ENCODE measurements around the gene PNPLA1.

Gene PNPLA1

GRCh38 chr6:36246506-36247268, 23.2 kb upstream of the PNPLA1 start:
- no peak for DNase-seq (ENCODE audit: low read depth)

- no peak for DNase-seq (ENCODE audit: low read depth)
These were observed 22.2 kb upstream of the PNPLA1 start for GRCh38 chr6:36247693-36248092.

GRCh38 chr6:36248980-36249379, 20.9 kb upstream of the PNPLA1 start:
- no peak for DNase-seq (ENCODE audit: low read depth)

GRCh38 chr6:36249536-36249935, 20.3 kb upstream of the PNPLA1 start:
- no peak for DNase-seq (ENCODE audit: low read depth)

- no peak for DNase-seq (ENCODE audit: low read depth)
These were observed 17.9 kb upstream of the PNPLA1 start for GRCh38 chr6:36252005-36252404.

GRCh38 chr6:36263390-36264000, 6.4 kb upstream of the PNPLA1 start:
- DNase-seq (ENCODE audit: low read depth): no peak

GRCh38 chr6:36265744-36266143, 4.1 kb upstream of the PNPLA1 start:
- no peak for DNase-seq (ENCODE audit: low read depth)

- DNase-seq (ENCODE audit: low read depth): no peak
These were observed 2.8 kb upstream of the PNPLA1 start for GRCh38 chr6:36266913-36267644.

GRCh38 chr6:36267731-36268477, 2.0 kb upstream of the PNPLA1 start:
- no peak for DNase-seq (ENCODE audit: low read depth)

GRCh38 chr6:36268478-36269275, 1.2 kb upstream of the PNPLA1 start:
- DNase-seq (ENCODE audit: low read depth): no peak

- no peak for DNase-seq (ENCODE audit: low read depth)
These were observed 2.4 kb downstream of the PNPLA1 start for GRCh38 chr6:36272234-36272633.

- DNase-seq (ENCODE audit: low read depth): no peak
These were observed 3.2 kb downstream of the PNPLA1 start for GRCh38 chr6:36273067-36273466.

GRCh38 chr6:36273802-36274514, 4.1 kb downstream of the PNPLA1 start:
- no peak for DNase-seq (ENCODE audit: low read depth)

- DNase-seq (ENCODE audit: low read depth): no peak
These were observed 7.0 kb downstream of the PNPLA1 start for GRCh38 chr6:36276581-36277536.

GRCh38 chr6:36277946-36278470, 8.1 kb downstream of the PNPLA1 start:
- no peak for DNase-seq (ENCODE audit: low read depth)

- no peak for DNase-seq (ENCODE audit: low read depth)
These were observed 10.6 kb downstream of the PNPLA1 start for GRCh38 chr6:36280467-36280866.

GRCh38 chr6:36280983-36281382, 11.1 kb downstream of the PNPLA1 start:
- no peak for DNase-seq (ENCODE audit: low read depth)

- DNase-seq (ENCODE audit: low read depth): no peak
These were observed 13.7 kb downstream of the PNPLA1 start for GRCh38 chr6:36283608-36284007.

GRCh38 chr6:36284359-36284758, 14.5 kb downstream of the PNPLA1 start:
- no peak for DNase-seq (ENCODE audit: low read depth)

Data from stimulated activated CD4-positive, alpha-beta T cell treated with anti-CD3 and anti-CD28 coated beads, Interleukin-2, amount 100 ng/mL, for 4 hours (primary cell).